A549 (cell line): ENCODE results near the gene NEAT1.

Experiments used
- ATOH8 ChIP-seq: fragments of 250-450 bp; sonication (Bioruptor Pico); IDR thresholded peaks from 2 replicates; pipeline ENCODE4 v1.5.0; 2020; ENCODE audit warnings: low read depth, mild to moderate bottlenecking, moderate library complexity
- BHLHE40 ChIP-seq: IDR thresholded peaks from 2 replicates; pipeline ENCODE4 v1.6.1; 2012; ENCODE audit warnings: low read depth, low read length, inconsistent platforms
- CHD2 ChIP-seq: fragments of 150-350 bp; IDR thresholded peaks from 2 replicates; pipeline ENCODE4 v1.6.1; 2014; ENCODE audit warnings: low read length; ENCODE audit not compliant: partially characterized antibody
- CHD4 ChIP-seq: fragments of 200-600 bp; sonication (generic); IDR thresholded peaks from 2 replicates; pipeline ENCODE4 v1.6.1; 2016; ENCODE audit warnings: antibody characterized with exemption, mild to moderate bottlenecking, borderline replicate concordance
- CTCF ChIP-seq: fragments of >200 bp; sonication (Bioruptor Twin); formaldehyde crosslinking; IDR thresholded peaks from 3 replicates; pipeline ENCODE4 v1.5.1; 2016
- FOXS1 ChIP-seq: fragments of 250-450 bp; sonication (Bioruptor Pico); IDR thresholded peaks from 2 replicates; pipeline ENCODE4 v1.5.0; 2020; ENCODE audit warnings: mild to moderate bottlenecking, moderate library complexity
- MAX ChIP-seq: IDR thresholded peaks from 2 replicates; pipeline ENCODE4 v1.6.1; 2012
- NFE2L2 ChIP-seq: fragments of 150-350 bp; conservative IDR thresholded peaks from 2 replicates; pipeline ENCODE4 v1.6.1; 2014; ENCODE audit warnings: low read length
- NPAS2 ChIP-seq: fragments of 250-450 bp; sonication (Bioruptor Pico); IDR thresholded peaks from 2 replicates; pipeline ENCODE4 v1.8.0; 2022; ENCODE audit warnings: mild to moderate bottlenecking, moderate library complexity, borderline replicate concordance
- PBX3 ChIP-seq: IDR thresholded peaks from 2 replicates; pipeline ENCODE4 v1.6.1; 2012
- RAD21 ChIP-seq, 2 experiments: fragments of >200 bp in 1 of 2; sonication (Bioruptor Twin) in 1 of 2; formaldehyde crosslinking in 1 of 2; IDR thresholded peaks in 1 of 2; conservative IDR thresholded peaks in 1 of 2; 2 replicates in 1 of 2; 3 replicates in 1 of 2; pipeline ENCODE4 v1.6.1; 2012 to 2018; ENCODE audit warnings: inconsistent platforms in 1 of 2
- REST ChIP-seq: fragments of 200-600 bp; sonication (generic); IDR thresholded peaks from 2 replicates; pipeline ENCODE4 v1.6.1; 2016; ENCODE audit warnings: antibody characterized with exemption, mild to moderate bottlenecking, moderate library complexity
- SMC3 ChIP-seq: fragments of >200 bp; sonication (Bioruptor Twin); formaldehyde crosslinking; IDR thresholded peaks from 3 replicates; pipeline ENCODE4 v1.6.1; 2018; ENCODE audit warnings: inconsistent platforms
- USF2 ChIP-seq: fragments of 450-650 bp; IDR thresholded peaks from 2 replicates; pipeline ENCODE4 v1.6.1; 2014; ENCODE audit warnings: antibody characterized with exemption

- TF ChIP-seq CTCF (no peak), USF2 (no peak), CHD4 (no peak), REST (no peak), SMC3 (no peak), RAD21 (conservative IDR thresholded peaks at IDR 0.05 in 1 of 2, IDR thresholded peaks at IDR 0.05 in 1 of 2) (no peak), NFE2L2 (no peak), NPAS2 (CRISPR knock-in tag) (no peak), FOXS1 (CRISPR knock-in tag) (no peak), MAX (no peak), PBX3 (no peak), ATOH8 (no peak), CHD2 (no peak), BHLHE40 (no peak)
Observed at GRCh38 chr11:65373839-65374580, 48.6 kb upstream of the NEAT1 start.
